Measurements from ENCODE around the gene TAS1R3.

- TF ChIP-seq CTCF (IDR thresholded peaks at IDR 0.05 in 2 of 3, conservative IDR thresholded peaks at IDR 0.05 in 1 of 3; ENCODE audit: borderline replicate concordance in 1 of 3, insufficient read depth in 1 of 3, low read depth in 2 of 3, low read length in 2 of 3) (no peak), EZH2 (IDR thresholded peaks at IDR 0.05) (no peak)
Measured at GRCh38 chr1:1294250-1294890, 36.7 kb upstream of the TAS1R3 start.

Data from HCT116 (cell line).